KMS-11 (cell line): ENCODE results near the gene RFC5.
"Not testable (repeated sequence)": the region's sequence is repeated elsewhere in the genome, so short reads cannot be mapped to it uniquely, and the experiment has no call there.

Experiments used
- H2AFZ ChIP-seq: fragments of 200-600 bp; sonication (generic); 2 replicates; pipeline ENCODE4 v1.6.1; 2016; ENCODE audit warnings: antibody characterized with exemption, mixed run types, low read depth
- H3K27ac ChIP-seq: fragments of 200-600 bp; sonication (generic); 2 replicates; pipeline ENCODE4 v1.6.1; 2016; ENCODE audit warnings: mild to moderate bottlenecking, mixed run types
- H3K27me3 ChIP-seq: fragments of 200-600 bp; sonication (generic); 2 replicates; pipeline ENCODE4 v1.6.1; 2017; ENCODE audit warnings: mild to moderate bottlenecking, low read depth, mixed run types, moderate library complexity; ENCODE audit not compliant: insufficient read depth
- H3K36me3 ChIP-seq: fragments of 200-600 bp; sonication (generic); 2 replicates; pipeline ENCODE4 v1.6.1; 2017; ENCODE audit warnings: mild to moderate bottlenecking, mixed run types; ENCODE audit not compliant: insufficient read depth
- H3K4me1 ChIP-seq: fragments of 200-600 bp; sonication (generic); 2 replicates; pipeline ENCODE4 v1.6.1; 2016; ENCODE audit warnings: mild to moderate bottlenecking, low read depth, mixed run types; ENCODE audit not compliant: poor library complexity, severe bottlenecking
- H3K4me2 ChIP-seq: fragments of 200-600 bp; sonication (generic); 2 replicates; pipeline ENCODE4 v1.7.0; 2016; ENCODE audit warnings: mild to moderate bottlenecking, mixed run types
- H3K4me3 ChIP-seq: fragments of 200-600 bp; sonication (generic); IDR thresholded peaks from 2 replicates; pipeline ENCODE4 v1.6.1; 2017; ENCODE audit warnings: low read depth, low read length, mixed read lengths; ENCODE audit not compliant: insufficient read depth
- H3K79me2 ChIP-seq: fragments of 200-600 bp; sonication (generic); 2 replicates; pipeline ENCODE4 v1.6.1; 2016; ENCODE audit warnings: low read depth, mixed run types; ENCODE audit not compliant: insufficient read depth
- H3K9ac ChIP-seq: fragments of 200-600 bp; sonication (generic); 2 replicates; pipeline ENCODE4 v1.6.1; 2016; ENCODE audit warnings: mild to moderate bottlenecking, mixed run types
- H4K20me1 ChIP-seq: fragments of 200-600 bp; sonication (generic); 2 replicates; pipeline ENCODE4 v1.6.1; 2016; ENCODE audit warnings: mild to moderate bottlenecking, mixed run types; ENCODE audit not compliant: insufficient read depth
- TF ChIP-seq, protein P1 (sequence below): fragments of 200-600 bp; sonication (generic); conservative IDR thresholded peaks from 2 replicates; pipeline ENCODE4 v1.6.1; 2017; ENCODE audit warnings: low read depth, mild to moderate bottlenecking, antibody characterized with exemption, low read length, moderate library complexity, mixed read lengths

RFC5 gene

GRCh38 chr12:118068445-118068844 is 51.9 kb downstream of the RFC5 start:
- H3K27ac ChIP-seq = no peak overlapping the region
- H2AFZ ChIP-seq = no peak overlapping the region
- no peaks in the 10 kb centered on the region for H3K27me3 ChIP-seq
- H3K4me1 ChIP-seq = peaks cover 3% of the 10 kb centered on the region
- no peak overlapping the region for H3K9ac ChIP-seq
- H4K20me1 ChIP-seq = no peaks in the 10 kb centered on the region
- H3K4me3 ChIP-seq = no peak overlapping the region
- TF ChIP-seq, protein P1, sequence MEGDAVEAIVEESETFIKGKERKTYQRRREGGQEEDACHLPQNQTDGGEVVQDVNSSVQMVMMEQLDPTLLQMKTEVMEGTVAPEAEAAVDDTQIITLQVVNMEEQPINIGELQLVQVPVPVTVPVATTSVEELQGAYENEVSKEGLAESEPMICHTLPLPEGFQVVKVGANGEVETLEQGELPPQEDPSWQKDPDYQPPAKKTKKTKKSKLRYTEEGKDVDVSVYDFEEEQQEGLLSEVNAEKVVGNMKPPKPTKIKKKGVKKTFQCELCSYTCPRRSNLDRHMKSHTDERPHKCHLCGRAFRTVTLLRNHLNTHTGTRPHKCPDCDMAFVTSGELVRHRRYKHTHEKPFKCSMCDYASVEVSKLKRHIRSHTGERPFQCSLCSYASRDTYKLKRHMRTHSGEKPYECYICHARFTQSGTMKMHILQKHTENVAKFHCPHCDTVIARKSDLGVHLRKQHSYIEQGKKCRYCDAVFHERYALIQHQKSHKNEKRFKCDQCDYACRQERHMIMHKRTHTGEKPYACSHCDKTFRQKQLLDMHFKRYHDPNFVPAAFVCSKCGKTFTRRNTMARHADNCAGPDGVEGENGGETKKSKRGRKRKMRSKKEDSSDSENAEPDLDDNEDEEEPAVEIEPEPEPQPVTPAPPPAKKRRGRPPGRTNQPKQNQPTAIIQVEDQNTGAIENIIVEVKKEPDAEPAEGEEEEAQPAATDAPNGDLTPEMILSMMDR = no peak
- no peaks in the 10 kb centered on the region for H3K79me2 ChIP-seq
- no peaks in the 10 kb centered on the region for H3K36me3 ChIP-seq
- H3K4me2 ChIP-seq = no peak overlapping the region

DNA sequence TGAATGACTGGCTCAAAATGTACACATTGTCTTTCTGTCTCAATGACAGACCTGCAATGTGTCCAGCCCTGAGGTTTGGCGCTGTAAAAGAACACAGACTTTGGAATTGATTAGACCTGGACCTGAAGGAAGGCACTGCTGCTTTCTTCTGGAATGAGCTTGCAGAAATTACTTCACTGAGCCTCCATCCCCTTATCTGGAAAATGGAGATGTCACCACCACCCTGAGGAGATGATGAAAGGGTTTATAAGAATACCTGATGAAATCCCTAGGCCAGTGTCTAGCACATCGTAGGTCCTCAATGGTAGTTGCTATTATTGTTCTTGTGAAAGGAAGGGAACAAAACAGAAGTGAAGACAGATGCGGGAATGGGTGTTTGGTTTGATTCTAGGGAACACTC is 54.1 kb downstream of the RFC5 start:
- TF ChIP-seq, protein P1 = no peak

DNA sequence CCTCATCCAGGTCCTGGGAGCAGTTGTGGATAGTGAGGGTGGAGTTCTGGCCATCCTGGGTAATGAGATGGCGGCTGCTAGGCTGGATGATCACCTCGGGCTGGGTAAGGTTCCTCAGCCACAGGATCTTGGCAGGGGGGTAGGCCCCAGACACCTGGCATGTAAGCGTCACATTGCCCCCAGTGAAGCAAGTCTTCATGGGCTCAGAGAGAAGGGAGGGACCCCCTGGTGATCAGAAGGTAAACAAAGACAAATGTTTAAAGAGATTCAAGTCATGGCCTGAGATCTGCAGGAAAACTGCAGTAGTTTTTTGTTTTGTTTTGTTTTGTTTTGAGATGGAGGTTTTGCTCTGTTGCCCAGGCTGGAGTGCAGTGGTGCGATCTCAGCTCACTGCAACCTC is 57.3 kb downstream of the RFC5 start:
- Histone ChIP-seq H2AFZ (no peak overlapping the region), H3K4me1 (no peaks in the 10 kb centered on the region), H3K4me3 (no peak overlapping the region), H3K27me3 (no peaks in the 10 kb centered on the region), H3K79me2 (no peaks in the 10 kb centered on the region), H3K9ac (no peak overlapping the region), H3K36me3 (no peaks in the 10 kb centered on the region), H4K20me1 (no peaks in the 10 kb centered on the region), H3K27ac (no peak overlapping the region), H3K4me2 (no peak overlapping the region)
- TF ChIP-seq, protein P1 = no peak

More for the DNA sequence above, 54.1 kb downstream of the RFC5 start:
- H3K27ac ChIP-seq = no peak overlapping the region
- H3K4me1 ChIP-seq = no peaks in the 10 kb centered on the region
- no peak overlapping the region for H3K4me3 ChIP-seq
- H3K36me3 ChIP-seq = no peaks in the 10 kb centered on the region
- H3K9ac ChIP-seq = no peak overlapping the region
- no peak overlapping the region for H3K4me2 ChIP-seq
- H4K20me1 ChIP-seq = no peaks in the 10 kb centered on the region
- no peaks in the 10 kb centered on the region for H3K79me2 ChIP-seq
- H3K27me3 ChIP-seq = no peaks in the 10 kb centered on the region
- H2AFZ ChIP-seq = no peak overlapping the region

- not testable (repeated sequence) for H3K9ac ChIP-seq, H3K27me3 ChIP-seq, H3K79me2 ChIP-seq, H2AFZ ChIP-seq, H3K4me2 ChIP-seq, H3K27ac ChIP-seq, H4K20me1 ChIP-seq, H3K4me1 ChIP-seq, H3K4me3 ChIP-seq, H3K36me3 ChIP-seq
Observed at GRCh38 chr12:118081521-118081920, 65.0 kb downstream of the RFC5 start.
